Pulmonary artery endothelial cell (primary cell): Measurements from ENCODE around the gene MRPL24. TPM values are rescaled to one million over a fixed set of nuclear protein-coding genes. Genes with fewer than 3 reads are reported as not detected.

Experiments
- DNase-seq: peaks from one replicate; pipeline ENCODE4 v3.0.0-alpha.2; 2011; ENCODE audit warnings: low read depth, low spot score
- total RNA-seq: library from RNA; depleted of rRNA; stranded (reverse); fragments of >200 nt; gene quantifications from 2 replicates; pipeline ENCODE4 v1.2.3, GENCODE V29; 2014

MRPL24 gene
- total RNA-seq, 1 donor from 2014 or later = 66.9 TPM

DNA sequence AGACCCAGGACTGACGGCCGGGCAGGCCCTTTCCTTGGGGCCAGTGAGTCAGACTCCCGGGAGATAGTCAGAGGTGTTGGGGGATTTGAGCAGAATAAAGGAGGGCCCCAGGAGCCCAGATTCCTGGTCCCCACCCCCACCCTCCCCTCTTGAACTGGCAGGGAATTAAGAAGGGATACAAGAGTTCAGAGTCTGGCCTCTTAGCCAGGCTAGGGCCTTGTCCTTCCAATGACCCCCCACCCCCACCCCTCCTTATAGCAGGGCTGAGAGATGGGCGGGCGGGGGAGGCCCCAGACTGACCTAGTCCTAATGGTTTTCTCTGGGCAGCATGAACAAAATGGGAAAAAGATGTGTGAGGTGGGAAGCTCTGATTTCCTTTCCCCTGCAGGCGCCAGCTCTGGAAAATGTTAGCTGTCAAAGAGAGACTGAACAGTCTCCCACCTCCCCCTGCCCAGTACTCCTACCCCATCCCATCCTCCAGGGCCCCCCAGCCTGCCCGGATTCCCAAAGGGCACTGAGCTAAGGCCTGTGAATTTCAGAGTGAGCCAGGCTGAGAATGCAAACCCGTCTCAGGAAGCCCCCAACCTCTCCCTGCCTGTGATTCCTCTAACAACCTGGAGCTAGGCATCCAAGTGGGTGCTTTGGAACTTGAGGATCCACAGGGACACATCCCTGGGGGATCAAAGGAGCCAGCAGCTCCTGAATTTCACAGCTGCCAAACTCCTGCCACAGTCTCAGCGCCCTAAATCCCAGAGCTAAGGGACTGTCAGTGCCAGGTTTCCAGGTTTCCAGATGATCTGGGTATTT lies 29.7 kb downstream of the MRPL24 start:
- no peak for DNase-seq

DNA sequence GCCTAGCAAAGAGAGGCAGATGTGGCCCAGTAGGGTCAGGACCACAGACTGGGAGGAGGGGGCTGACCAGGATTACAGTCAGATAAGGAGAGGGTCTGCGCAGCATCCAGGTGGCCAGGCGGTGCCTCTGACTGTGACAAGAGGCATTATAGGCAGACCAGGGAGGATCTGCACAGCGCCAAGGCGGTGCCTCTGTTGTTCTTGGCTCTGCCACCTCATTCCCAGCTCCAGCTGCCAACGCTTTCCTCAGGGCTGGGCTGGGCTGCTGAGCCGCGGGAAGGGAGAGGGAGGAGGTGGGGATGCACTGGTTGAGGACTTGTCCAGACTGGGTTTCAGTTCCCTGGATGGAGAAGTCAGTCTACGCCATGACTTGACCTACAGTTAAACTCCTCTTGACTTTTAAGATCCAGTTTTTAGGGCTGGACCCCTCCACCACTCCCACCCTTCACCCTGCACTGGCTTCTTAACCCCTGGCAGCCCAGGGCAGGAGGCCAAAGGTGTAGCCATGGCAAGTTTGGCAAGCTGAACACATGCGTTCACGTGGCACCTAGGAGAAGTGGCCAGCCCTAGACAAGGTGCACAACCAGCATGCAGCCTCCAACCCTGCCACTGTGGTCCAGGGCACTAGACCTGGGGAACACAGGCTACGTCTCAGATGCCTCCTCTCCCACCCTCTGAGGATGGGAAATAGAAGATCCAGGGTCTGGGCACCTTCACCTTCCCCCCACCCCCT lies 31.0 kb downstream of the MRPL24 start:
- DNase-seq = no peak

GRCh38 chr1:156709031-156709430 lies 31.9 kb downstream of the MRPL24 start:
- DNase-seq = no peak

DNA sequence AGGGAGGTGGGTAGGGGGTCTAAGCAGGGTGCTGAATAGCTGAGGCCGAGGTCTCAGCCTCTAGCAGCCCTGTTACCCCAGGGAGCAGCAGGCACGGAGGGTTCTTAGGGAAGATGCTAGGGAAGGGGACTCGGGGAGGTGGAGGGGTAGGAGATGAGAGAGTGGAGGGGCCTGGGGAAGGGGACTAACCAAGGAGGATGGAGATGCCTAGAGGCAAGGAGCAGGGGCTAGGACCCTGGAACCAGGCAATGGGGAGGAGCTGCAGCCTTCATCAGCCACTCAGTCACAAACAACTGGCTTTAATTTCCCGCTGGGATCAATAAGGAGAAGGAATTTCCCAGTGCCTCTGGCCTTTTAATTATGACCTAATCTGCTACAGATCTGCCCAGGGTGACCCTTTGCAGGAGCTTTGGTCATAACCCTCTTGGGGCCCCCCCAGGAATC lies 32.6 kb downstream of the MRPL24 start:
- no peak for DNase-seq

DNA sequence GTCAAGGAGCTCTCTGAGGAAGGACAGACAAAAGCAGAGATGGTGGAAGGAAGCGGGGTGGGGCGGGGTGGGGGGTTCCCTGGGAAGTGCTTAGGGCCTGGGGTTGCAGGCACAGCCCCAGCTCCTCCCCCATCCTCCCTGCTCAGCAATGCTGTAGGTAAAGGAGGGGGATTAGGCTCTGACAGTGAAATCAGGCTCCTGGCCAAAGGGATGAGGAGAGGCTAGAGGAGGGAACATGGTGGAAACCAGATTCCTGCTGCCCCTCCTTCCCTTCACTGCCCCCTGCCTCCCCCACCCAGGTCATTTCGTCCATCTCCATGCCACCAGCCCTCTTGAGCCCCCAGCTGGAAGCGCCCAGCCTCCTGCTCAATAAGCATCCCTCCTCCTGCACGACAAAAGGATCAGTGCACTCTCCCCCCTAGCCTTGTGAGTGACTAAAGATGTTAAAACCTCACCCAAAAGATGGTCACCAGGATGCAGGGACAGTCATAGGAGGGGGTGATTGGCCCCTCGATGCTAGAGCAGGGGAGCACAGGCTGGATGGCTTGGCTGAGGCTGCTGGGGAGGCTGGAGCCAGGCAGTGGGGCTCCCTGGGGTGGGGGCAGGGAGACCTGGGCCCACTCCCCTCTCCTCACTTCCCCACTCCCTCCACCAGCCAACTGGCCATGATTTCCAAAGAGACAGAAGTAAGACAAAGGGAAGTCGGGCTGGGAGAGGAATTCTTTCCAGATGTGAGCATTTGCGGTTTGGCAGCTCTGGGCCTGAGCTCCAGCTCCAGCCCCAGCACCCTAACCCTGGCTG lies 33.3 kb downstream of the MRPL24 start:
- no peak for DNase-seq

DNA sequence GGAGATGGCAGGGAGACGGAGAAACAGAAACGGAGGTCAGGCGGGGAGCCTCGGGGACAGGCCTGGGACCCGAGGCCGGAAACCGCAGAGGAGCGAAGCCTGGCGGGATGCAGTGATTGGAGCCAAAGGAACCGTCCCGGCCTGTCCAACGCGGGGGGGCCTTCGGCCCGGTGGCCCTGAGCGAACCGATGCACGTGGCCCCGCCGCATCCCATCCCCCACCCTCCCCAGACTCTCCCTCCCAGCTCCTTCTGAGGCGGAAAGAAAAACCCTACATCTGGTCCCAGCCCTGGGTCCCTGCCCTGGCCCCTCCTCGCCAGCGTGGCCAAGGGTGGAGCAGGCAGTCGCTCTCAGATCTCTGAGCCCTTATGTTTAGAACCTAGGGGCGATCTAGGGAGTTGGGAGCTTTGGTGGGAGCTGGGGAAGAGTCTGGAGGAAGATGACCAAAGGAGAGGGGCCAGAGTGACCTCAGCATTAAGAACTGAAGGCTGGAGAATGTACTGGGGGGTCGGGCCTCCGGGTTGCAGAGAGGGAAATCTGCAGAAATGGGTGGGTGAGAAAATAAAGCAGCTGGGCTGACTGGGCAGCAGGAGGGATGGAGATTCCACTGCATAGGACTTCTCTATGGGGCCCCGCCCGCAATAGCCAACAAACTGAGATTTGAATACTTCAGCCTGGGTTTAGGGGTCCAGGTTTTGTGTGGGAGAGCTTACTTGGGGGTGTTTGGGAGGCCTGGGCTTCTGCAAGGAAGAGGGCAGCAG lies 34.1 kb downstream of the MRPL24 start:
- DNase-seq = no peak

DNA sequence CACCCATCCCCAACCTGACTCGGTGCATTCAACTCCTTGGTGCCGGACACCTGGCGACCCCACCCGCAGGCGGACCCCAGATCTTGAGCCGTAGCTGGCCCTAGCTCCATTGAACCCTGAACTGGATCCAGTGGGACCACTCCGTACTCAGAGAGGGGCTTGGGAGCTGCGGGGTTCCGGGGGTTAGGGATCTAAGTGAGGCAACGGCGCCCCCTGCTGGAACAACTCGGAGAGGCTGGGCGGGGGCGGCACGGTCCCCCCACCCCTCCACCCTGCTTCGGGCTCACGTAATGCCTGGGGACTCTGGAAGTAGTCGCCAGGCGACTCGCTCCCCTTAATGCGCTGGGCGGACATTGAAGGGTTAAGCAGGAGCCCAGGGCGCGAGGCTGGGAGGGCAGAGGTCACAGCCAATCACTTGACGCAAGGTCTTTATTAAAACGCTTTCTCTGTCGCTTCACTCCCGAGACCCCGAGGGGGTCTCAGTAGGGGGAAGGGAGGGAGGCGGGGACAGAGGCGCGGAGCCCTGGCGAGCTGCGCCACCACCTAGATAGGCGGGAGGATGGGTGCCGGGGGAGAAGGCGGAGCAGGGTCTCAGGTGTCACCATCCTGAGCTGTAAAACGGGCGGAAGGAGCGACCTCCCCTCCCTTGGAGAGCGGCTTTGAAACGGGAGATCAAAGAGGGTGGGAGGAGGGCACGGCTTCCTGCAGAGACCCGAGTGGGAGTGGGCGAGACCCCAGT lies 34.8 kb downstream of the MRPL24 start:
- DNase-seq = no peak

DNA sequence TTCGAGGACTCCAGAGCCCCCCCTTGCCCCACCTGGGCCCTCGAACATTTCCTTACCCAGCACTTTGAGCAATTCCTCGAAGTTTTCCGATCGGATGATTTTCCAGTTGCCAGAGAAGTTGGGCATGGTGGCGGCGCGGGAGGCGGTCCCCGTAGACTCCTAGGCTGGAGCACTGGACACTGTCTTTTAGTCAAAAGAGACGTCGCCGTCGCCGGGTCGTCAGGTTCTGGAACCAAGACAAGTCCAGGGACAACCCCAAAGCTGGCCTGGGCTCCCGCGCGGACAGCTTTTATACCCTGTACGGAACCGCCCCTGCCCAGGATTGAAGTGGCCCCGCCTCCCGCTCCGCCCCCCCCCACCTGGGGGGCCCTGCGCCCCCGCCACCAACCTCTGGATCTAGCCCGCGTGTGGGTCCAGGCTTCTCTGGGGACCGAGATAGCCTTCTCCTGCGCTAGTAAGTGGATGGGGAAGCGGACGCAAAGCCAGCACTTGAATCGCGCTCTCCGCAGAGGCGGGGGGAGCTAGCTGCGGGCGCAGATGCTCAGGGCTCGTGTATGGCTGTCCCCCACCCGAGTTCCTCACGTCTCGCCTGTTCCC lies 35.5 kb downstream of the MRPL24 start, which contains the start of gene CRABP2:
TSS of gene CRABP2 (minus strand) at position 263 of the 597 bp plus-strand sequence. CDS start at position 126, 137 bp downstream.
- DNase-seq = no peak

- no peak for DNase-seq
Measured at GRCh38 chr1:156704930-156705320, 36.0 kb downstream of the MRPL24 start.

- no peak for DNase-seq
Measured at GRCh38 chr1:156704166-156704711, 36.6 kb downstream of the MRPL24 start.

DNA sequence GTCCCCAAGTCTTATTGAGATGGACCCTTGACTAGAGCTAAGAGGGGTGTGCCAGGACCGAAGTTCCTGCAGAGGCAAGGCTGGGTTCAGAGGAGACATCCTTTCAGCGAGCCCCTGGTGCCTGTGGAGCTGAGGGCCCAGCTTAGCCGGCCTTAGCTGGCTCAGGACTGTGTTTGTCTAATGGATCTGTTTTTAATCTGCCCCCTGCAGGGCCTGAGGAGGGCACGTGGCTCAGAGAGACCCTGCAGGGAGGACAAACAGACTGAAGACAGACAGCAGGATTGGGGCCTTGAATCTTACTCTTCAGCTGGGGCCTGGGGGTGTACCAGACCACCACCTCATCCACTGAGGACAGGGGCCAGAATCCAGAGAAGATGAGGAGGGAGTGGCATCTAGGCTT lies 37.1 kb downstream of the MRPL24 start:
- DNase-seq = no peak

- no peak for DNase-seq
Measured at GRCh38 chr1:156703336-156703735, 37.6 kb downstream of the MRPL24 start.

DNA sequence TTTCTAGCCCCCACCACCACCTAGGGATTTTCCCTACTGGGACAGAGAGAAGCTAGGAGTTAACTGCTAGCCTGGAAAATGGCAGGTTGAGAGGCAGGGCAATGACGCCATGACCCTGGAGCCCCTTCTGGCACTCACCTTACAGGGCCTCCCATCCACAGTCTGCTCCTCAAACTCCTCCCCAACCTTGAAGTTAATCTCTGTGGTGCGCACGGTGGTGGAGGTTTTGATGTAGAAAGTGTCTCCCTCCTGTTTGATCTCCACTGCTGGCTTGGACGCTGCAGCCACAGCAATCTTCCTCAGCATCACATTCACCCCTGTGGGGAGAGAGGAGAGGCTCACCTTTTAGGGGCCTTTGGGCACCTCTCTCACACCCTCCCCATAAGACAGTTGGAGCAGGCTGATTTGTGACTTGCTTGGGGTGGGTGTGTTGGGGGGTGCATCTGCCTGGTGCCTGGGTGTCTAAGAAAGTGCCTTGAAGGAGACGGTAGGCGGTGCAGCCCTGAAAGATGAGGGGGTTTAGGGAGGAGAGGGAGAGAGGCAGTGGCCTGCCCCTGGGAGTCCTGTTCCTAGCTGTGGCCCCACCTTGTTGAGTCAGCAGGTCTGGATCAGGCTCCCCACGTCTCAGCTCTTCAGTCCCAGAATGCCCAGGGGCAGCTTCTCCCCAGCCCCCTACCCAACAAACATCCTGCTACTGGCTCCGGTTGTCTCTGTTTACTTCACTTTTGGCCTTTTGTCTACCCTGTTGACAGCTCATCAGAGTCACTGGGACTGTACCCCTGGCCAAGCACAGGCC lies 40.0 kb downstream of the MRPL24 start:
- no peak for DNase-seq

DNA sequence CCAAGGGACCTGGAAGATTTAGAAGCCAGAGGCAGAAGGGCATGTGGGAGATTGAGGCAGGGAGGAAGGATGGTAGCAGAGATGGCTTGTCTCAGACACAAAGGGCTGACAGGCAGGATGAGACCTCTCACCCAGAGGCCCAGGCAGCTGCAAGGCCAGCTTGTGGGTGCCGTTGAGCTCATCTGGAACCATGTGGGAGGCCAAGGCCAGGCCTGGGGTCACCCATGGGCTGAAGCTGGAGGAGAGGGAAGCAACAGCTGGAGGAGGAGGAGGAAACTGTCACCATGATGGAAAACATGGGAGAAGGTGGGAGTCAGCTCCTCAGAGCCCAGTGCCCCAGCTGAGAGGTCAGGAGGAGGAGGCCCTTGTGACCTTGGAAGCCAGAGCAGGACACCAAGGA lies 41.9 kb downstream of the MRPL24 start:
- DNase-seq = no peak

- no peak for DNase-seq
Measured at GRCh38 chr1:156697481-156697880, 43.4 kb downstream of the MRPL24 start.

DNA sequence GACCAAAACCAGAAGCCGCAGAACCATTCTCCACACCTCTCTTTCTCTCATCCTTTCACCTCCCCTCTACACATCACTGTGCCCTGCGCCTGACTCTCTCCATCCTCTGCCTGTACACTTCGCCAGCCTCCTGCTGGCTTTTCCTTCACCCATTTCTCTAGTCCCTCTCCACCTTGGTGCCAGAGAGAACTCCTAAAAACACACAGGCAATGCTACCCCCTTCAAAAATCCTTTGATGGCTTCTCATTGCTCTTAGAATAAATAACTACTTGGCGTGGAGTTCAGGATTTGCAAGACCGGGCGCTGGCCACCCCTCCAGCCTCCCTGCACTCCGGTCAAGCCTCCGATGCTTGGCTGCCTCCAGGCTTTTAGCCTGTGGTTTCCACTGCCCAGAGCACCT lies 44.1 kb downstream of the MRPL24 start:
- DNase-seq = no peak

DNA sequence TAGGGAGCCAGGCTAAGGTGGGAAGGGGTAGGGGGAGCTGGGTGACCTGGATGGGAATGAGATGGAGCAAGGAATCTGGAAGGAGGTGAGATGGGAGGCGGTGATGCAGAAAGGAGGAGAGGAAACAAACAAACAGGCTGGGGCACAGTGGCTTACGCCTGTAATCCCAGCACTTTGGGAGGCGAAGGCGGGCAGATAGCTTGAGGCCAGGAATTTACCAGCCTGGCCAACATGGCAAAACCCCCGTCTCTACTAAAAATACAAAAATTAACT lies 46.3 kb downstream of the MRPL24 start:
- no peak for DNase-seq

DNA sequence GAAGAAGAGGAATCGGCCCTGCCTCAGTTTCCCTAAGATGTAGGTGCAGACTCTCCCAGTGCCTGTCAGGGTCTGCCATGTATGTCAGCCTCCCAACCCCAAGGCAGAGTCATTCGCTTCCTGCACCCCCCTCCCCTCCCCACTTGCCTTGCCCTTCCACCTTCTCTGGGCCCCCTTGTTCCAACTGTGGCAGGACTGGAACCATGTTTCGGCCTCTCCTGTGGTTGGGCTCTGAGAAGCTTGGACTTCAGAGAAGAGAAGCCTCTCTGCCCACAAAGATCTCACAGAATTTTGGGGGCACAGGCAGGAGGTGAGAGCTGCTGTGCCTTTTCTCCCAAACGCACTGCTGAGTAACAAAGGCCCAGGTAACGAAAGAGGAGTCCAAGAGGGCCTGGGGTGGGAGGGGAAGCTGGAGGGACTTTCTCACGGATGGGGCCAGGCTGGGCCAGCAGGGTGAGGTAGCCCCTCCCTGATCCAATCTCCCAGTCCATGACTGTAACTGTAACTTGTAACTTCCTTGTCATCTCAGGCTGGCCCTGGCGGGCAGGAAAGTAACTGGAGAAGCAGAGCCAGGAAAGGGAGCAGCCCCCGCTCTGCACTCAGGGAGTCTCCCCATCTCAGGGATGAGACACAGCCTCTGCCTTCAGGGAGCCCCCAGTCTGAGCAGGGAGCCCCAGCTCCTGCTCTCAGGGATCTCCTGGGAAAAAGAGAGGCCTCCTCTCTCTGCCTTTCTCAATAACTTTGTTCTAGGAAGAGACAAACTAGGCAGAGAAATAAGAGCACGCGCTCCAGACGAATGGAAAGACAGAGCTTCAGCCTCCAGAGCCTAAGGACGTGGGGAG lies 46.8 kb downstream of the MRPL24 start:
- DNase-seq = no peak
